ENCODE results near the gene GCG. TPM values are rescaled to one million over a fixed set of nuclear protein-coding genes. Genes with fewer than 3 reads are reported as not detected.

The GCG gene
- total and polyA plus RNA-seq, 9 donors, result 8.4 to 80.3 (median 23.2) TPM

DNA sequence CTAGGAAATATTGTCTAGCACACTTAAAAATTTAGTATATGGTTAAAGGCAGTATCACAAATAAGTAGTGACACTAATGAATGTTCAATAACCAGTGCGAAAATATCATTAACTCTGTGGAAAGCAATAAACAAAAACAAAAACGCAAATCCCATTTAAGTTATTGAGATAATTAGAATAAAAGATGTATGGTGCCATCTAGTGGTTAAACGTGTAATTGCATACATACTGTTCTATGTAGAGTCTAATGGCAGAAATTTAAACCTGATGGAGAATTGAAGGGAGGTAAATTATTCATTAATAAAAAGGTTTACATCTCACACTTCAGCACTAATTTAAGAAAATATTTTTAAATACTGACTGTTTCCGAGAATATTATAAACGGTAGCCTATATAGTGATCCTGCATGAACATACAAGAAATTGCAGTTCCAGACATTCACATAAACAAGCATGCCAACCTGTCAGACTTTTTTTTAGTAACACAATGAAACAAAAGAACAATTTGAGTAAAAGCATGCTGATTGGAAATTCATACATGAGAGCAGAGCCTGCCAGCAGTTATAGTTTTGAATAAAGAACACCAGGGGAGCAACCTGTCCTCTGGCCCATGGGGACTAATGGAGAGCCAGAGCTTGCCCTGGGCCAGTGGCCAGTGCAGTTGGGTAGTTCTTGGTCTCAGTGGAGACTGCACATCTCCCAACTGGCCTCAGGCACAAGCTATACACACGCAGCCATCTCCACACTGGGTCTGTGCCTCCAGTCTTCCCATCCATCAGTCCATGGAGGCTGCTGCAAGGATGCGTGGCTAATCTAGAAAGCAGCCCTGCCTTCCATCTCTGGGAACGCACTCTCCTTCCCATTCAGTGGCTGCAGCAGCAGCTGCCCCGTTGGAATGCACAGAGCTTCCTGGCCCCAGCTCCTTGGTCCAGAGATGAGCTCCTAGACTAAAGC, 28.0 kb downstream of the GCG start:
- Histone ChIP-seq H3K27me3 (ENCODE audit: control insufficient read depth, insufficient read depth, low read length) (no peaks in the 10 kb centered on the region), H3K4me1 (ENCODE audit: control insufficient read depth, insufficient read depth, low read length) (no peaks in the 10 kb centered on the region), H3K4me3 (ENCODE audit: low read length) (no peak overlapping the region), H3K36me3 (ENCODE audit: control insufficient read depth, insufficient read depth, low read length) (no peaks in the 10 kb centered on the region), H3K9me3 (replicated peaks; ENCODE audit: control insufficient read depth, low read depth, low read length) (no peaks in the 10 kb centered on the region), H3K27ac (ENCODE audit: low read length) (no peak overlapping the region)
- WGBS (ENCODE audit: insufficient coverage), result 34% methylated on average over 4 of the region's 9 CpGs
- peak; percentile 81 for DNase-seq

DNA sequence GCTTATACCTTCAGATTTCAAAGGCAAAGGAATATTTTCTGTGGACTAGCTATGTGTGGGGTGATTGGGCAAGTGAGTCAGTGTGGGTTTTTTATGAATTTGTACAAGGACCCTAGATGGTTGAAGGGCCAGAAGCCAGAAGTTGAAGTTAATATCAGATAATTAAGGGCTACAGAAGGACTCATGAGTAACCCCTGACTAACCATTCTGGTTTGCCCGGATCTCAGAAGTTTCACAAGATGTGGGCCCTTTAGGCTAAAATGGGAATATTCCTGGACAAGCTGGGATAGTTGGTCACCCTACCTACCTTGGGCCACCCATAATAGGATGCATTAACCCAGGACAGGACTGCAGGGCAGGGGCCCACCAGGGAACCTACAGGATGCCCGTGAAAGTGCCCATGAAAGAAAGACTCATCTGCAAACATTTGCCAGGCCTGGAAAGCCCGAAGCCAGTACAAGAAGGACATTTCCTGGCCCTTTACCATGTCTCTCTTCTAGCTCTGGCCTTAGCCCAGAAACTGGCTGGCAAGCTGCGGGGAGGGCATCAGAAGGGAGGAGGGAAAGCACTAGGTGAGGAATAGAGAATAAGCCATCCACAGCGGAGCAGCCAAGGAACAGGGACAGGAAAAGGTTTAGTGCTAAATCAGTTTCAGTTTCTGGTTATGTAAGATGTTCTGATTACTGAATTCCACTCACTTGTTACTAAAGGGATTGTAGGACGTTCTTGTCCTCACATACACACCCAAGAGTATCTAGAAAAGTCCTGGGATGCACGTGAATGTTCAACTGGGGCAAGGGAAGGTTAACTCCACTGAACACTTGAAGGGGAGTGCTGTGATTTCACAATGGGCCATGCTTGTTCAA, 33.6 kb downstream of the GCG start:
- no peak for DNase-seq
- no peaks in the 10 kb centered on the region for H3K36me3 ChIP-seq (ENCODE audit: control insufficient read depth, insufficient read depth, low read length)
- H3K27ac ChIP-seq (ENCODE audit: low read length), result no peak overlapping the region
- 82% methylated on average over 1 of the region's 7 CpGs for WGBS (ENCODE audit: insufficient coverage)
- no peaks in the 10 kb centered on the region for H3K4me1 ChIP-seq (ENCODE audit: control insufficient read depth, insufficient read depth, low read length)
- no peak overlapping the region for H3K4me3 ChIP-seq (ENCODE audit: low read length)
- H3K9me3 ChIP-seq (replicated peaks; ENCODE audit: control insufficient read depth, low read depth, low read length), result no peaks in the 10 kb centered on the region
- H3K27me3 ChIP-seq (ENCODE audit: control insufficient read depth, insufficient read depth, low read length), result no peaks in the 10 kb centered on the region

DNA sequence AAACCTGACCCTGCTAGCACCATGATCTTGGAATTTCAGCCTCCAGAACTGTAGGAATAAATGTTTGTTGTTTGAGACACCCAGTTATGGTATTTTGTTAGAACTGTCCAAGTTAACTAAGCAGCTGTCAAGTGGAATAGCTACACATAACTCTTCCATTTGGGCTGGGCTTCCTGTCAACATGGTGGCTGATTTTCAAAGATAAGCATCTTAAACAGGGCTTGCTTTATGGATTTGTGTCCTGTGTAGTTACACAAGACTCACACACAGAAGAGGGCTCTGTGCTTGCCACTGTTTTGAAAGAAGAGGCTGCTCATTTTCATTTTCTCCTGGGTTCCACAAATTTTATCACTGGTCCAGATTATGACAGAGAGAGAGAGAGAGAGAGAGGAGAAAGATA, 35.7 kb downstream of the GCG start:
- Histone ChIP-seq H3K4me3 (ENCODE audit: low read length) (no peak overlapping the region), H3K36me3 (ENCODE audit: control insufficient read depth, insufficient read depth, low read length) (no peaks in the 10 kb centered on the region), H3K27ac (ENCODE audit: low read length) (no peak overlapping the region), H3K4me1 (ENCODE audit: control insufficient read depth, insufficient read depth, low read length) (no peaks in the 10 kb centered on the region), H3K9me3 (replicated peaks; ENCODE audit: control insufficient read depth, low read depth, low read length) (no peaks in the 10 kb centered on the region), H3K27me3 (ENCODE audit: control insufficient read depth, insufficient read depth, low read length) (no peaks in the 10 kb centered on the region)
- no peak for DNase-seq

DNA sequence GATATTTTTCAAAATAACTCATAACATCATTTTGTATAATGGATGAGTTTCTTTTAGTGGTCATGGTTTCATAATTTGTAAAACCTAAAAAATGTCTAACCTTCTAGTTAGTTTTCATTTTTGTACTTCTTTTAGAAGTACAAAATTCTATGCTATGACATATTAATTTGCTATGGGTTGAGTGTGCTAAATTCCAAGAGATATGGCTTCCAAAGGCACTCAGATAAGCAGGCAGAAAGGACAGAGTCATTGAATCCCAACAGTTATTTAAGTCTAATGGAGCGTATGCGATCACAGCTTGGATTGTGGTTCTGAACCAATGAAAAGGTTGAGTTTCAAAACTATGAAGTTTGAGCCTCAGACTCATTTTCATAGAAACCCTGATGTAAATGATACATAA, 37.0 kb downstream of the GCG start:
- Histone ChIP-seq H3K36me3 (ENCODE audit: control insufficient read depth, insufficient read depth, low read length) (no peaks in the 10 kb centered on the region), H3K27ac (ENCODE audit: low read length) (no peak overlapping the region), H3K4me3 (ENCODE audit: low read length) (no peak overlapping the region), H3K27me3 (ENCODE audit: control insufficient read depth, insufficient read depth, low read length) (no peaks in the 10 kb centered on the region), H3K4me1 (ENCODE audit: control insufficient read depth, insufficient read depth, low read length) (no peaks in the 10 kb centered on the region), H3K9me3 (replicated peaks; ENCODE audit: control insufficient read depth, low read depth, low read length) (no peaks in the 10 kb centered on the region)
- no peak for DNase-seq
- WGBS (ENCODE audit: insufficient coverage), result no CpG with 5 or more reads among the region's 2 CpGs

DNA sequence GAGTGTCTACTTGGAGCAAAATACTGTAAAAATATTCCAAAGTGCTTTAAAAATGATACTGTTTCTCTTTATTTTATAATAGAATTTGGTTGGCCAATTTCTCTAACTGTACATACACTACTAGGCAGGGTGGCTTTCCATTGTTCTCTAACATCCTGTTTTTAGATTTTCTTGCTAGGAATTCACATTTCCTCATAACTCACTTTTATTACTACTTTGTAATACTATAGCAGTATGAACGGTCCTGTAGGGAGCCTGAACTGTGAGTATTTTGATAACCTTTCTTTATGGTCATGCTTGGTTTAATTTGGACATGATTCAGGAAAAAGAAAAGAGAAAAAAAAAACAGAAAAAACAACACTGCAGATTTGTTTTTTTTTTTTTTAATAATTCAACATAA, 37.8 kb downstream of the GCG start:
- whole genome bisulfite sequencing (ENCODE audit: insufficient coverage), result no CpG with 5 or more reads among the region's 1 CpG
- peak; percentile 11 for DNase-seq
- no peak overlapping the region for H3K4me3 ChIP-seq (ENCODE audit: low read length)
- H3K4me1 ChIP-seq (ENCODE audit: control insufficient read depth, insufficient read depth, low read length), result no peaks in the 10 kb centered on the region
- no peaks in the 10 kb centered on the region for H3K9me3 ChIP-seq (replicated peaks; ENCODE audit: control insufficient read depth, low read depth, low read length)
- H3K27ac ChIP-seq (ENCODE audit: low read length), result no peak overlapping the region
- no peaks in the 10 kb centered on the region for H3K27me3 ChIP-seq (ENCODE audit: control insufficient read depth, insufficient read depth, low read length)
- no peaks in the 10 kb centered on the region for H3K36me3 ChIP-seq (ENCODE audit: control insufficient read depth, insufficient read depth, low read length)

DNA sequence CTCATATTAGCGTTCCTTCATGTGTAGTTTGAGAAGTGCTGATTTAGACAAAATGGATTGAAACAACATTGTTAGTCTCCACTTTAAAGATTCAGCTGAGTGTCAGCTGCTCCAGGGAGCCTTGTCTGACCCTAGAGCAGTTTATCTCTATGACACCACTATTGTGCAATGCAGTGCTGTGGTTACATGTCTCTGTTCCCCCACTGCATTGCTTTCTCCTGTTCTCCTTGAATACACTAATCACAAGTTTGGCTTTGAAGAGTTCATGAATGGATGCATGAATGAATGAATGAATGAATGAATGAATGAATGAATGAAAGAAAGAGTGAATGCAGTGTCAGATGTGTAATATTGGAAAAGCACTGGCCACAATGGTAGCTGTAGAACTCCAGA, 38.3 kb downstream of the GCG start:
- Histone ChIP-seq H3K9me3 (replicated peaks; ENCODE audit: control insufficient read depth, low read depth, low read length) (no peaks in the 10 kb centered on the region), H3K4me3 (ENCODE audit: low read length) (no peak overlapping the region), H3K4me1 (ENCODE audit: control insufficient read depth, insufficient read depth, low read length) (no peaks in the 10 kb centered on the region), H3K27ac (ENCODE audit: low read length) (no peak overlapping the region), H3K36me3 (ENCODE audit: control insufficient read depth, insufficient read depth, low read length) (no peaks in the 10 kb centered on the region), H3K27me3 (ENCODE audit: control insufficient read depth, insufficient read depth, low read length) (no peaks in the 10 kb centered on the region)
- WGBS (ENCODE audit: insufficient coverage), result no CpG with 5 or more reads among the region's 1 CpG
- peak; percentile 48 for DNase-seq

DNA sequence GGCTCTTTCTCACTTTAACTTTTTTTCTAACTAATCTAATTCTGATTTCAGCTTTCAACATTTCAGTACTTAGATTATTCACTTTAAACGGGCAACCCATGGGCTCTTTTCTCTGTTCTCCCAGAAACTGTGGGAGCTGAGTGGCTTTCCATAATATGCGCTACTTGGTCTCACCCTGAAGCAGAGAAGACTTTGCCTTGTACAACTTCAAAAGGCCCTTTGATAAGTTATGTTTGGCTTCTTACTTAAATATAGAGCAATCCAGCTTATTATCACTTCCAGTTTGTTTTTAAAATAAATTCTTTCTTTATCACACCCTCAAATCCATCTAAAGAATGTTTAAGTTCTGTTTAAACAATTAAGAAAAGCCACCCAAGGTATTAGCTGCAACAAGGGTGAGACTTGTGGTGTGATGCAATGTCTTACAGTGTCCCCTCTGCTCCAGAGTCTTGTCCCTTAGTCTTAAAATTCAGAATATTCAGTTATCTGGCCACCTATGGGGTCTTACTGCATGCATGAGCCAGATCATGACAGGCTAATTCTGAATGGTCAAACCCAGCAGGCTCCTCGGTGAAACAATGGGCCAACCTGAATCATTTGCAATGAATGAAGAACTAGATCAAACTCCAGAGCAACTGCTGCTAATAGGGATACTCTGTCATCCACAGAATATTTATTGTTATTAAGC, 38.8 kb downstream of the GCG start:
- Histone ChIP-seq H3K9me3 (replicated peaks; ENCODE audit: control insufficient read depth, low read depth, low read length) (no peaks in the 10 kb centered on the region), H3K4me3 (ENCODE audit: low read length) (no peak overlapping the region), H3K27ac (ENCODE audit: low read length) (no peak overlapping the region), H3K4me1 (ENCODE audit: control insufficient read depth, insufficient read depth, low read length) (no peaks in the 10 kb centered on the region), H3K27me3 (ENCODE audit: control insufficient read depth, insufficient read depth, low read length) (no peaks in the 10 kb centered on the region), H3K36me3 (ENCODE audit: control insufficient read depth, insufficient read depth, low read length) (no peaks in the 10 kb centered on the region)
- DNase-seq, result no peak
- 75% methylated on average over 1 of the region's 3 CpGs for WGBS (ENCODE audit: insufficient coverage)

DNA sequence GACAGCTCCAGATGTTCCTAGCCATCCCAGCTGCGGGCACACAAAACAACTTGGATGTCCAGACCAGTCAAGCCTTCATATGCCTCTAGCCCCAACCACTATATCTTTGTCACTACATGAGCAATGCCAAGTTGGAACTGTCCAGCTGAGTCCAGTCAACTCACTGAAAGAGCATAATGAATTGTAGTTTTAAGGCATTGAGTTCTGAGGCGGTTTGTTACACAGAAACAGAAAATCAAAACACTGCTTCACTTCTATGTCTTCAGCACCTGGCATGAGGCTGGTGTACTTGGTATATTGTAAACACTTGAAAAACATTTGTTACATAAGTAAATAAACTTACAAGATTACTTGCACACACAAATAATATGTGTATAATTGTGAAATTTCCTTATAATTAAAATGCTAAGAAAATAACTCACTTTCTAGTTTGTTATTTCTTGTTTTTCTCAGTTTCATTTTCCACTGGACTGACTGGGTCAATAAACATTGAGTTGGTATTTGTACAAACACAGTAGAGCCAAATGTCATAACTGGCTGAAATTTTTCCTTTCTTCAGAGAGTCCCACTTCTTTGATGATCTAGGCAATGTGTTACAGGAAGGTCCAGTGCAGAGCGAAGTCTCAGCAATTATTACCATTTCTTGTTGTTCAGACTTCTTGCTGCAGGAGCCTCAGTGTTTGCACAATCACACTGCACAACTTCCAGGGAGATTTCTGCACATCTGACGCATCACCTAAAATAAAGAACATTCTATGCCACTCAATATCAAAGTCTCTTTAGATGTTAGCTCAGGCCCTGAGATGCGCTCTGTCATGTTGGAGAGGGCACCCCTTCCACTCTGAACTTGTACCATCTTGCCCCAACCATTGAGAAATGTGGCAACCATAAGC, 39.8 kb downstream of the GCG start:
- H3K27ac ChIP-seq (ENCODE audit: low read length), result no peak overlapping the region
- H3K9me3 ChIP-seq (replicated peaks; ENCODE audit: control insufficient read depth, low read depth, low read length), result no peaks in the 10 kb centered on the region
- WGBS (ENCODE audit: insufficient coverage), result 84% methylated on average over 3 of the region's 5 CpGs
- H3K27me3 ChIP-seq (ENCODE audit: control insufficient read depth, insufficient read depth, low read length), result no peaks in the 10 kb centered on the region
- H3K36me3 ChIP-seq (ENCODE audit: control insufficient read depth, insufficient read depth, low read length), result no peaks in the 10 kb centered on the region
- no peak for DNase-seq
- no peak overlapping the region for H3K4me3 ChIP-seq (ENCODE audit: low read length)
- no peaks in the 10 kb centered on the region for H3K4me1 ChIP-seq (ENCODE audit: control insufficient read depth, insufficient read depth, low read length)

DNA sequence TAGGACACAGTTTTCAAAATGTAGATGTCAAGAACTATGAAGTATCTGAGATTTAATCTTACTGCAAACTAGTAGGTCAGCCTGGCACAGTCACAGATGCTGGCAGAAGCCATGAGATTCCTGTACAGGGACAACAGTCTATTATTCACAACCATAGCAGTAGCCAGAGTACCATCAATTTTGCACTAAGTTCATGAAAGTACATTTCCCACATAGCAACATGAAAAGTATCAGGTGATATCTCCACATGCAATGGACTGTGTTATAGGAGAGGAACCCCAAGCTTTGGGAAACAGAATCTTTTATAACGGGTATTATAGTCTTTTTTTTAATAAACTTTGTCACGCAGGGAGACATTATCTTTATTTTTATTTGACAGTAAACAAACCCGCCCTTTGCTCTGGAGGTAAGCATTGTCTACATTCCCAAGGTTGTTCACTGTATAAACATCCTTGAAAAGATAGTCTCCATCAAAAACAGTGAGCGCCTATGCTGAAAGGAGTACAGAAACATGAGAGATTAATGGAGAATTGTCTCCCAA, 44.6 kb downstream of the GCG start:
- H3K27me3 ChIP-seq (ENCODE audit: control insufficient read depth, insufficient read depth, low read length), result no peaks in the 10 kb centered on the region
- H3K27ac ChIP-seq (ENCODE audit: low read length), result no peak overlapping the region
- DNase-seq, result no peak
- no peaks in the 10 kb centered on the region for H3K9me3 ChIP-seq (replicated peaks; ENCODE audit: control insufficient read depth, low read depth, low read length)
- H3K4me3 ChIP-seq (ENCODE audit: low read length), result no peak overlapping the region
- H3K36me3 ChIP-seq (ENCODE audit: control insufficient read depth, insufficient read depth, low read length), result no peaks in the 10 kb centered on the region
- no peaks in the 10 kb centered on the region for H3K4me1 ChIP-seq (ENCODE audit: control insufficient read depth, insufficient read depth, low read length)
- WGBS (ENCODE audit: insufficient coverage), result no CpG with 5 or more reads among the region's 4 CpGs
